Measurements from ENCODE around the gene RGPD4.

RGPD4 gene

GRCh38 chr2:107931412-107931811, 104.7 kb downstream of the RGPD4 start:
- DNase-seq, result no peak

- DNase-seq, result peak; percentile 19
Observed at GRCh38 chr2:107932488-107932887, 105.8 kb downstream of the RGPD4 start.

- DNase-seq, result peak; percentile 33
Observed at GRCh38 chr2:107932979-107933378, 106.3 kb downstream of the RGPD4 start.

GRCh38 chr2:107936433-107937359, 110.0 kb downstream of the RGPD4 start:
- DNase-seq, result peak; percentile 52

All from hematopoietic multipotent progenitor cell treated with erythropoietin and hydrocortisone succinate and interleukin-3 and kit ligand, for 6 days (in vitro differentiated cells).